Right renal pelvis (tissue), 4 donors: ENCODE results near the gene TBCK. TPM values are rescaled to one million over a fixed set of nuclear protein-coding genes. Genes with fewer than 3 reads are reported as not detected.
A peak's percentile ranks its signal among the peaks of the same experiment; 100 is the strongest.

Experiments
- DNase-seq, 4 donors: peaks; one replicate each; pipeline ENCODE4 v3.0.0-alpha.2; 2013; ENCODE audit warnings: low read depth in 4 of 4, low spot score in 3 of 4, missing footprints in 1 of 4
- polyA plus RNA-seq, 4 donors: library from polyadenylated mRNA; unstranded; fragments of 120-200 nt; gene quantifications; one replicate each; pipeline ENCODE4 v1.2.1, GENCODE V29; 2013; ENCODE audit not compliant: insufficient read length in 4 of 4

Gene TBCK
- polyA plus RNA-seq, 4 donors = 54.1 to 68.1 (median 61.4) TPM

DNA sequence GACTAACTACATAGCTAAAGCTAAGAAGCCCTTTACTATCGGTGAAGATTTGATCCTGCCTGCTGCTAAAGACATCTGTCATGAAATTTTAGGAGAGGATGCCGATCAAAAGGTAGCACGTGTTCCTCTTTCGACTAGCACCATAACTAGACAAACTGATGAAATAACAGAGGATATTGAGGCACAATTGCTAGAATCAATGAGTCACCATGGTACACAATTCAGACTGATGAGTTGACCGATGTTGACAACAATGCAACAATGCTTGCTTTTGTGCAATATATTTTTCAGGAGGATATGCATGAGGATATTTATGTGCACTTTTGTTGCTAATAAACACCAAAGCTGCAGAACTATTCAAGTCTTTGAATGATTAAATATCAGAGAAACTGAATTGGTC is 24.3 kb downstream of the TBCK start:
- DNase-seq = no peak

DNA sequence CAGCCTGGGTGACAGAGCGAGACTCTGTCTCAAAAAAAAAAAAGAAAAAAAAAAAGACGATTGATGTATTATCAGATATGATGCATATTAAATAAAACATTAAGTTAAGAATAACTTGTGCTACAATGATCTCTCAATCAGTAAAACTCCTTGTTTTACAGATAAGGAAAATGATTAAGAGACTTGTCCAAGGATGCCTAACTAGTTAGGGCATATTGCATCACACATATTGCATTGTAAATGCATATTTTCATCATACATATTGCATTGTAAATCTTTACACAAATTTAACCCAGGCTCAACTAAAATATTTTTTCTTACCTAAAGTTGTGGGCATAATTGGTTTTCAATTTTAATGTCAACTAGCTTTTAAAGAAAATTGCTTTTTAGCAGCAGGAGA is 26.3 kb downstream of the TBCK start:
- DNase-seq = no peak

DNA sequence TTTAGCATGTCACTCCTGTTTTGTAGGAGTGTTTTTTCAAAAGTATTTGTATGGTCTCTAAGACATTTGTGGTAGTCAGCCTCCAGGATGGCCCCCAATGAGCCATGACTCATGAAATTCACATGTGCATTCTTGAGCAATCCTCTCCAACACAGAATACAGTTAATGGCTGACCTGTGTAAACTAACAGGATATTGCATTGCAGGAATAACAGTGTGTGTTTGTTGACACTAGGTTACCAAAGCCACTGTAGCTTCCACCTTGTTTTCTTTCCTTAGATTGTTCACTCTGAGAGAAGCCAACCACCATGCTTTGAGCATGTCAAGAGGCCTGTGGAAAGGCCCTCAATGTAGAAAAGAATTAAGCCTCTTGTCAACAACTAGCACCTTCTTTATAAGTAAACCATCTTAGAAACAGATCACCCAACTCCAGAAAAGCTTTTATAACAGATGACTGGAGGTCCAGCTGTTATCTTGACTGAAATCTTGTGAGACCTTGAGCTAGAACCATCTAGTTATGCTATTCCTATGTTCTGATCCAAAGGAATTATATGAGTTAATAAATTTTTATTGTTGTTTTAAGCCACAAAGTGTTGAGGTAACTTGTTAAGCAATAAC is 28.5 kb downstream of the TBCK start:
- peak in 3 of 4 donors; percentile 11 to 25 (median 18) for DNase-seq

DNA sequence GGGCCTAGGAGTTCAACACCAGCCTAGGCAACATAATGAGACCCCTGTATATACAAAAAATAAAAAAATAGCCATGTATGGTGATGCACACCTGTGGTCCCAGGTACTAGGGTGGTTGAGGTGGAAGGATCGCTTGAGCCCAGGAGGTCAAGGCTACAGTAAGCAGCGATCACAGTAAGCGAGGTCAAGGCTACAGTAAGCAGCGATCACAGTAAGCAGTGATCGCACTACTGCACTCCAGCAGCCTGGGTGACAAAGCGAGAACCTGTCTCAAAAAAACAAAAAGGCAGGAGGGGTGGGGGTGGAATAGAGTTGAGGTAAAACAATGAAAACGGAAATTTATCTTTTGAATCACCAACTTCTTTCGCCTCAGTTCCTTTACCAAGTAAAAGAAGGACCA is 29.4 kb downstream of the TBCK start:
- DNase-seq = no peak

DNA sequence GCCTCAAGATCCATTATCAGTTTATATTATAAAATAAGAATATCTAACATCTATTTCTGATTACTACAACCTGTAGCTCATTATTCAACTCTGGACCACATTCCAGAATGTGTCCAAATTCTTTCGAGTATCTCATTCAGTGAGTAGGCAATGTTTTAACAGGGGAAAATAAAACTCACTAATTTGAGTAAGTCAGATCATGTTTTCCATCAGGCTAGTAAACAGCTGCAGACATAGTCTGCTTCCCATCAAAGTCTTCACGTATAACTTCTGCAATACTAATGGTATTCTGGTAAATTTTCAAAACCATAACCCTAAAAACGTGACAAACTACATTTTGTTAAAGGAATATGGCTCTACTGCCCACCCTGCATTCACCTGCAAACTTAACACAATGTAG is 31.8 kb downstream of the TBCK start:
- no peak for DNase-seq

DNA sequence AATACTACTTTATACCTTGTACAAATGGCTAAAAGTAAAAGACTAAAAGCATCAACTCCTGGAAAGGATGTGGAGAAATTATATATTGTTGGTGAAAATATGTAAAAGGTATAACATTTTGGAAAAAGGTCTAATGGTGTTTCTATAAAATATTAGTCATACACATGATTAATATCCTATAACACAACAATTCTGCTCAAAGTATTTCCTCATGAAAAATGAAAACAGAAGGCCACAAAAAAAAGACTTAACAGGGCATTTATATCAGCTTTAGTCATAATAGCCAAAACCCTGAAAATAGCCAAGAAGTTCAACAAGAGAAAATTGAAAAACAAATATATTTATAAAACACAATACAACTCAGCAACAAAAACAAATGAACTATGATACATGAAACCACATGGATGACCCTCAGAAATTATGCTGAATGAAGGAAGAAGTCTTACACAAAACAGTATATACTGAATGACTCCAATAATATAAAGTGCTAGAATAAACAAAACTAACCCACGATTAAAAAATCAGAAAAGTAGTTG is 38.8 kb downstream of the TBCK start:
- DNase-seq = no peak

DNA sequence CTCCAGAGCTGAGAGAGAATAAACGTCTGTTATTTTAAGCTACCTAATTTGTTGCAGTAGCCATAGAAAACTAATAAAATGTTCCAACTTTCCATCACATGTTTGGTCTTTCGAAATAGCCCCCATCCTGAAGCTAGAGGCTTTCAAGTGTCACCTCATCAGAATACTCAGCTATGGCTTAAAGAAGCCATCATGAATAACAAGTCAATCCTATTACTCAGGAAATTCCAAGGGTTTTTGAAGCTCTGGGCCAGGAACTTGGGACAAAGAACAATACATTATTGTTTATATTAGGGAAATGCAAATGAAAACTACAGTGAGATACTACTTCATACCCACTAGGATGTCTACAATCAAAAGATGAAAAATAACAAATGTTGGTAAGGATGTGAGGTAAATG is 42.2 kb downstream of the TBCK start:
- DNase-seq = no peak

DNA sequence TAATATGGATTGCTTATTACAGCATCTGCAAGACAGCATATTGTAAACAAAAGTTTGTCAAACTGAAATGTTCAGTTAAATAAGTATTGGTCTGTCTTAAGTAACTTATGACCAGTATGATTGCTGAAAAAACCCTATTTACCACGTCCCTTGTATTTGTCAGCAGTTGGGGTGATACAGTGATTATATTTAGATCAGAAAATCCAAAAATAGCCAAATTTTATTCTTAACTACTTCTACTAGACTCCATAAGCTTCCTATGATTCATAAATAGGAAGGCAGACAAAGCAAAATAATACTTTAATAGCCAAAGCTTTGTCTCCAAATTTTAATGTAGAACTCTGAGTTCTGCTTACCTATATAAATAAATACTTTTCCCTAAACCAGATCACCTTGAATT is 45.3 kb downstream of the TBCK start:
- DNase-seq = no peak

DNA sequence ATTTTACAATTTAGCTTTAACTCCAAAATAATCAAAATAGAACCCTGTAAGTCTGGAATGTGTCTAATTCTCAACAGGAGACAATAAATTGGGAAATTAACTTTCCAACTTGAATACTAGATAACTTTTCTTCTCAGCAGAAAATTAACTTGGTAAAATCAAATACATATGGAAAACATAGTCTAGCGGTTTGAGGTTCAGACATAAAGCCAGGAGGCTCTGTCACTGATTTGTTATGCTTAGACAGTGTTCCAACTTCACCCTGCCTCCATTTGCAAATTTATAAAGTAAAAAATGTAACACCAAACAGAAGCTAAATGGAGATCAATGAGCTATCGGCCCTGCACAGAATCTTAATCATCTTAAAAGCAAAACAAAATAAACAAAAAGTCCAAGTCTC is 46.3 kb downstream of the TBCK start:
- no peak for DNase-seq

DNA sequence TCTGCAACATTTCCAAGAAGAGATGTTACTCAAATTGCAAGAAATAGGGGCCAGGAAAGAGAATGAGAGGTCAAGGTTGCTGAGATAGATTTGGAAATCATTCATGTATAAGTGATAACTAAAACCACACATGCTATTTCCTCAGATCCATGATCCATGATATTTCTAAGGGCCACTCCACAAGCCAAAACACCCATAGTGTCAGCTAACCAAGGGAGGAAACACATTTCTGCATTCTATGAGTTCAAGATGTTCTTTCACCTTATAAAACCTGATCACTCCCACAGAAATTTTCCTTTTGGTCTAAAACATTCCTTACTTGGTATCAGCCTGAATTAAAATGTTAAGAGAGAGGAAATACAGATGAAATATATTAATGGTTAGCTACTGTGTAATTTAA is 47.2 kb downstream of the TBCK start:
- DNase-seq = no peak

DNA sequence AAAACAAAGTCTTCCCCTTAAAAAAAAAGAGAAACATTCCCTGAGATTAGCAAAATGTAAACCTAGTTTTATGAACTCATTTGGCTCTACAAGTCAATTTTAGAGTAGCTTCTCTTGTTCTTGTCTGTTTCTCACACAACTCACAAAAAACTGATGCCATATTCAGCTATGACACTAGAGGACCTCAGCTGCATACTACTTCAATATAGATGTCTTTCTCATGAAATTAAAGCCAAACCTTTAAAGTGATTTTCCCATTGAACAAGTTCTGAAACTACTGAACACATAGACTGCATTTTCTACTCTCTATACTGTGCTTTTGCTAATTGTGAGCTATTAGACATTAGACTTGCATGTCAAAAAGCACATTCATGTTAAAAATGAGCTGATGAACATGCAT is 49.8 kb downstream of the TBCK start:
- peak in 2 of 4 donors; percentile 12 to 14 for DNase-seq

DNA sequence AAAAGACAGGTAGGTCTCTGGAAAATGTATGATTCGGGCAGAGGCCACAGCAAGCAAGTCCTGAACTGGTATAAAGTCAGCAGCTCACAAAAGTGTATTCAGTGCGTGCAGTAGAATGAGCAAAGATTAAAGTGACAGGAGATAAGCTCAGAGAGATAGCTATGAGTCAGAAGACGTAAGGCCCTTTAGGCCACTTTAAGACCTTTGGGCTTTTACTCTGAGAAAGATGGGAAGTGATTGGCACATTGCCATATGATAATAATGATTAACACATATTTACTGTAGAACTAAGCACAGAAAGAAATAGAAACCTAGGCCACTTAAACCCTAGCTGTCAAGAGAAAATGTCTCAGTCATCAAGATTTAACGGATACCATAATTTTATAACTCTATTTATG is 51.7 kb downstream of the TBCK start:
- DNase-seq = no peak

DNA sequence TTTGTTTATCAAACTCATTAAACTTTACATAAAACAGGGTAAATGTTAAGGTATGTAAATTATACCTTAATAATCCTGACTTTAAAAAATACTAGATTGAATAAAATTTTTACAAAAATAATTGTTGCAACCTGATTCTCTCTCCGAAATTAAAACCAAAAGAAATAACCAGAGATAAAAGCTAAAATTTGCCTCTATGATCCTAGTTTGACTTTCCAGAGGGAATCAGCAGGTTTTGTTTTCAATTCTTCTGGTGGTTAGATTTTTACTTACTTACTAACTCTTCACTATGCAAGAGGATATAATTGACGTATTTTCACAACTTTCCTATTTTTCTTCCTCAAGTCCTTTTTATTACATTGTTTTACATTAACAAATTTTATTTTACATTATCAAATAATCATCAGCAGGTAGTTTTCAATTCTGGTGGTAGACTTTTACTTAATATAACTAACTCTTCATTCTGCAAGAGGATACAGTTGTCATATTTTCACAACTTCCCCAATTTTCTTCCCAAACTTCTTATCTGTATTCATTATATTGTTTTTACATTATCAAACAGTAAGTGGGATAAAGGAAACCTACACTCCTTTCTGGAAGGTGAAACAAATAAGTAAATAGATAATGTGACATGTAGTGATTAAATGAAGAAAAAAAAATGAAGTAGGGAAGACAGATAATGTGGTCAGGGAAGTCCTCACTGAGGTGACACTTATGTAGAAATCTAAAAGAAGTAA is 52.2 kb downstream of the TBCK start:
- no peak for DNase-seq

DNA sequence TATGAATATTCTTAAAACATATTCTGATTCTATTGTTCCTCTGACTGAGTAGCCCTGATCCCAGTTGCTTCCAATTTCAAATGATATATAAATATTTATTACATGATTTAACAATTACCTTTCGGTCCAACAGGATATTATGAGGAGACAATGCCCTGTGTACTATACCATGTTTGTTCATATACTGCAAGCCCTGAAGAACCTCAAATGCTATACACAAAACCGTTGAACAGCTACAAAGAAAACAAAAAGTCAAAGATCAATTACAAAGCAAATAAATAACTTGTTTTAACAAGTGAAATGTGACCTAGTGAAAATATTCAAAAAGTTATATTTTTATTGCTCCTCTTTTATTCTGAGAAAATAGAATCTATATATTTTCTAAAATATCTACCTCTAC is 54.0 kb downstream of the TBCK start:
- DNase-seq = no peak

DNA sequence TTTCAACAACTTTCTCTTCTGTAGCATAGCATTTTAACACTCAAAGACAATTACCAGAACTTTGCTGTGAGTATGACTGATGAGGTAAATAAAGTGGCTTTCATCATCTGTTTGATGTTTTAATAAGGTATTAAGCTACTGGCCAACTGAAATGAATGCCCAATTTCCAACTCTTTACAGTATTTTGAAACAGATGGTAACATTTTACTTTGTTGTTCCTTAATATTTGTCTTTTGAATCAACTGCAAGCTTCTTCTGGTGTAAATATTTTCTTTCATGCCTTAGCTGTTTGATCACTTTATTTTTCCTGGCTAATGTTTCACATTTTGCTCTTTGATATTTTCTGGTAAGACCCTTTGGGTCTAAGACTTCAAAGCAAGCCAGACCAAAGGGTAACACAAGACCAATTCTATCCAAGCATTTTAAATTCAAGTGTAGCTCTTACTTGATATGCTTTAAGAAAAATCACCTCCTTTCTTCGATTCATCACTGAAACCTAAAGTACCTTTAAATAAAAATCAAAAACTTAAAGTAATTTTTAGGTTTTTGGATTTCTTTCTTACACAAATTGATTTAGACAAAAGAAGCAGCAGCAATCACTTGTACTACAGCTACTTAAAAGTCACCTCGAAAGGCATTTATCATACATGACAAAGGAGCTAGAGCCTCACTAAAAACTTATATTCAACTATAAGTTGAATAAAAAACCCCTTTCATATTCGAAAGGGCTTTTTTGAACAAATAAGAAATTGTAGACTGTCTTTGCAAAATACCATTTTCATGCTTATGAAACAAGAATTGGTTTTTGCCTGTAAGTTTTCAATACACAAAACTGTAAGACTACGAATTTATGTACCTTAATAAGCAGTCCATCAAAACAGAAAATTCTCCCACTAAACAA is 57.6 kb downstream of the TBCK start:
- DNase-seq = no peak

DNA sequence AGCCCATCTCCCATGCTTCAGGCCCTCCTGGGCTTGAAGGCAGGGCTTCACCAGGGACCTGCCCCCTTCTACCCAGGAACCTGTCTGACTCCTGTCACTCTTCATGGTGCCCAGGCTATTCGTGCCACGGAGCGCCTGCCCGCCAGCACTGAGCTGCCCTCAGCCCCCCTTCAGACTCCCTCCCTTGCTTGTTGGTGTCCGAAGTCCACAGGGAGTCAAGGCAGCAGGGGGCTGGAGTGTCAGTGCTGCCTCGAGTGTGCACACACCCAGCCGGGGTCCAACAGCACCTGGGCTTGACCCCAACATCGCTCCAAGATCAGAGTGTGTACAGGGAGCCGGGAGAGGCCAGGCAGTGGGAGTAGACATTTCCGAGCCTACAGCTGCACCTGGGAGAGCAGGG is 59.8 kb downstream of the TBCK start:
- no peak for DNase-seq

DNA sequence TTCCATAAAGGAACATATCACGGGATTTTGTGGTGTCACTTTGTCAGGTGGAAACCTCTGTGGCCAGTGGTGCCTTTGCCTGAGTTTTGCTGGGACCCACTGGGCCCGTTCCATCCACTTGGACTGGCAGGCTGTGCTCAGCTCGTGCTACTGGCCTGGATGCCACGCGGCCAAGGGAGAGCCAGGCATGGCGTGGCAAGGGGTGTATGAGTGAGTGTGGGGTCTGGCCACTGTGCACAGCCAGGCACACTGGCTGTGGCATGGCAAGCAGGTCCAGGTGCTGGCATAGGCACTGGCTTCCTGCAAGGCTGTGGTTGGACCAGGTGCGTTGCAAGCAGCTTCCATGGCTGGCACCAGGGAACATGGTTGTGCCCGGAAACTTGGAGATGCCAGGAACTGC is 60.8 kb downstream of the TBCK start:
- DNase-seq = no peak

DNA sequence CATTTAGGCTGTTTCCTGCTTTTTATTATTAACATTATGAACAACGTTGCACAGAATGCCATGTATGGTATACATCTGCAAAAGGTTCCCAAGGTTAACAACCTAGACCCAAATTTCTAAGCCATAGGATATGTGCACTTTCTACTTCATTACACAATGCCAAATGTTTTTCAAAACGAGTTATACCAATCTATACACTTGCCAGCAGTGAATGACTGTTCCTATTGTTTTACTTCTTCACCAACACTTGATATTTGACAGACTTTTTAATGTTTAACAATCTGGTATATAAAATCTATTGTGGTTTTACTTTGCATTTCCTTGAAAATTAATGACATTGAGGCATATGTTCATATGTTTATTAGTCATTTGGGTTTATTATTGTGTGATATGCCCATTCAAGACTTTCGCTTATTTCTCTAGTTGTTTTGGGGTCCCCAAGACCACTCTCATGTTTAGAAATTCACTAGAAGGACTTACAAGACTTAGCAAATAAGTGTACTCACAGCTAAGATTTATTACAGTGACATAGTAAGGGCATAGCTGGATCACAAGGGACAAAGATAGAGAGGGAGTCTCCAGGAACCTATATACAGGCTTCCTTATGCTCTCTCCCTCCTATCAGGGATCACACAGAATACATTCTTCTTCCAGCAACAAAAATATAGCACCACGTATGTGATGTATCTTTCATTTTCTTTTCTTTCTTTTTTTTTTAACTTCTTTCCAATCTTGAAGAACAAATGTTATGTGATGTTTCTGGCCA is 62.5 kb downstream of the TBCK start:
- DNase-seq = no peak

DNA sequence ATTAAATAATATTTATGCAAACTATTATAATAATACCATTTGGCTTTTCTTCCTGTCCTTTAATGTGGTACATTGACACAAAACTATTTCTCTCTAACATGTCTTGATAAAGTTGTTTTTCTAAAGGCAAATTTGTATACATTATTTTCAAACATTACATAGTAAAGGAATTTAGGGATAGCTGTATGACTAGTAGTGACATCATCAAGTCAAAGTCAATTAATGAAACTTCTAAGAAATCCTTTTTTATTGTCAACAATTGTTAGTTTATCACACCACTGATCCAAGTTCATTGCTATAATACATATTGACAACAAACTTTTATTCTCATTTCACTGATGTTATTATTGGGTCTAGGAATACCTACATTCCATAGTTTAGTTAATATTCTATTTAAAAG is 68.4 kb downstream of the TBCK start:
- no peak for DNase-seq

DNA sequence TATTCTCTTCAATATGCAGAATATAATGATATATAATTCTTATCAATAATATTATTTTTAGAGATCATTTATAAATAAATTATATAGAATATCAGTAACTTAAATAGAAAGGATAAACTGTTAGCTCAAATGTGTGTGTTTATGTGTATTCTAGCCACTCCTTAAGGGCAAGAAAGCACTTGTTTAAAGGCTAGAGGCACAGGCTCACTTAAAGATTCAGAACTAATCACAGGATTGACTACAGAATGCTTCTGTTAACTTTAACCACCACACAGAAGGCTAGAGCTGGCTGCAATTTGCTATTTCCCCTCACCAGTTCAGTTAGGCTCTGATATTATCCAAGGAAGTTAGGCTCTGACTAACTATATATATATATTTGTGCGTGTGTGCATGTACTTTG is 69.6 kb downstream of the TBCK start:
- no peak for DNase-seq

DNA sequence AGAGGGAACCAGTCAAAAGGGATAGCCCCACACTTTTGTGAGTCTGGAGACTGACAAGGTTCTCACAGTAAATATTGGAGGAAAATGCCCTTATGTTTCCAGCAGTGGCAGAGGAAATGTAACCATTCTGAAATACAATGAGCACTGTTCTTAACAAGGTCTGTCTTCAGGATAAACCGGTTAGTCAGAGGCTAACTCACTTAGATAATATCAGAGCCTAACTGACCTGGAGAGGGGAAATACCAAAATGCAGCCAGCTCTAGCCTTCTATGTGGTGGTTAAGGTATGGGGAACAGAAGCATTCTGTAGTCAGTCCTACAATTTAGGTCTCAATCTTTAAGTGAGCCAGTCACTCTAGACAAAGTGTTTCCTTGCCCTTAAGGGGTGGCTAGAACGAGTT is 70.8 kb downstream of the TBCK start:
- DNase-seq = no peak
